Smooth muscle cell (in vitro differentiated cells): ENCODE measurements around the gene AP1B1. TPM values are rescaled to one million over a fixed set of nuclear protein-coding genes. Genes with fewer than 3 reads are reported as not detected.
"Not testable (repeated sequence)": the region's sequence is repeated elsewhere in the genome, so short reads cannot be mapped to it uniquely, and the experiment has no call there.

Source experiments
- DNase-seq: peaks from one replicate; lab custom pipeline; 2025; ENCODE audit not compliant: unreplicated experiment; lab: John Stamatoyannopoulos, UW
- H2AFZ ChIP-seq: fragments of 200-600 bp; sonication (generic); 2 replicates; pipeline ENCODE4 v1.6.0; 2016; ENCODE audit warnings: antibody characterized with exemption, low read depth, mild to moderate bottlenecking
- H3F3A ChIP-seq: fragments of 200-600 bp; sonication (generic); 2 replicates; pipeline ENCODE4 v1.6.0; 2017; ENCODE audit warnings: antibody characterized with exemption, low read depth
- H3K27ac ChIP-seq: fragments of 200-600 bp; sonication (generic); 2 replicates; pipeline ENCODE4 v1.5.1; 2016; ENCODE audit warnings: low read depth, mild to moderate bottlenecking
- H3K27me3 ChIP-seq: fragments of 200-600 bp; sonication (generic); 2 replicates; pipeline ENCODE4 v1.6.1; 2016; ENCODE audit warnings: low read depth, mild to moderate bottlenecking
- H3K36me3 ChIP-seq: fragments of 200-600 bp; sonication (generic); 2 replicates; pipeline ENCODE4 v1.5.1; 2016; ENCODE audit warnings: low read depth
- H3K4me1 ChIP-seq: fragments of 200-600 bp; sonication (generic); 2 replicates; pipeline ENCODE4 v1.5.1; 2016; ENCODE audit warnings: low read depth
- H3K4me2 ChIP-seq: fragments of 200-600 bp; sonication (generic); 2 replicates; pipeline ENCODE4 v1.6.0; 2016; ENCODE audit warnings: mild to moderate bottlenecking
- H3K4me3 ChIP-seq: fragments of 200-600 bp; sonication (generic); 2 replicates; pipeline ENCODE4 v1.5.1; 2016; ENCODE audit warnings: mild to moderate bottlenecking
- H3K79me2 ChIP-seq: fragments of 200-600 bp; sonication (generic); 2 replicates; pipeline ENCODE4 v1.6.0; 2016; ENCODE audit warnings: low read depth, mild to moderate bottlenecking
- H3K9ac ChIP-seq: fragments of 200-600 bp; sonication (generic); 2 replicates; pipeline ENCODE4 v1.6.0; 2016; ENCODE audit warnings: low read depth
- H3K9me3 ChIP-seq: fragments of 200-600 bp; sonication (generic); replicated peaks from 2 replicates; pipeline ENCODE4 v1.5.1; 2016; ENCODE audit warnings: low read depth
- H4K20me1 ChIP-seq: fragments of 200-600 bp; sonication (generic); 2 replicates; pipeline ENCODE4 v1.6.0; 2016; ENCODE audit warnings: low read depth
- CTCF ChIP-seq: fragments of 200-600 bp; sonication (generic); IDR thresholded peaks from 2 replicates; pipeline ENCODE4 v1.5.1; 2017; ENCODE audit warnings: borderline replicate concordance, mild to moderate bottlenecking, antibody characterized with exemption; ENCODE audit not compliant: insufficient read depth, poor library complexity, severe bottlenecking
- WGBS: methylation state at CpG from one replicate; pipeline ENCODE4 v1.1.7; 2016; ENCODE audit warnings: low lambda C conversion rate; 5-methylcytosine and 5-hydroxymethylcytosine counted together
- polyA plus RNA-seq: library from polyadenylated mRNA; unstranded; fragments of >200 nt; fragmentation: Nextera tagmentation; extraction: Ambion mirVana; gene quantifications from 2 replicates; pipeline ENCODE4 v1.2.1, GENCODE V29; 2016
- total RNA-seq: library from RNA; depleted of rRNA; stranded (reverse); fragments of >200 nt; gene quantifications from 2 replicates; pipeline ENCODE4 v1.2.3, GENCODE V29; 2014

Gene AP1B1
- total and polyA plus RNA-seq, 2 experiments from 2014 or later: 30.3 to 38.5 TPM

GRCh38 chr22:29433856-29434255 lies 45.5 kb upstream of the AP1B1 start:
- Histone ChIP-seq H3K4me2 (no peak overlapping the region), H3K9me3 (no peaks in the 10 kb centered on the region), H3K4me1 (no peaks in the 10 kb centered on the region), H3K4me3 (no peak overlapping the region), H4K20me1 (no peaks in the 10 kb centered on the region), H3K9ac (no peak overlapping the region), H3K27ac (no peak overlapping the region), H2AFZ (no peak overlapping the region), H3K27me3 (peaks cover 31% of the 10 kb centered on the region), H3F3A (no peaks in the 10 kb centered on the region), H3K36me3 (no peaks in the 10 kb centered on the region), H3K79me2 (no peaks in the 10 kb centered on the region)
- WGBS: 100% methylated on average over 3 of the region's 3 CpGs
- no peak for DNase-seq
- TF ChIP-seq CTCF: no peak

GRCh38 chr22:29431986-29432385 lies 43.6 kb upstream of the AP1B1 start:
- 40% methylated on average over 5 of the region's 5 CpGs for WGBS

GRCh38 chr22:29427176-29427760 lies 38.9 kb upstream of the AP1B1 start:
- no peak overlapping the region for H3K4me3 ChIP-seq
- H3K4me1 ChIP-seq: no peaks in the 10 kb centered on the region
- H3K9ac ChIP-seq: no peak overlapping the region
- no peaks in the 10 kb centered on the region for H3K36me3 ChIP-seq
- no peaks in the 10 kb centered on the region for H4K20me1 ChIP-seq
- WGBS: 83% methylated on average over 2 of the region's 2 CpGs
- H3K9me3 ChIP-seq: no peaks in the 10 kb centered on the region
- H3K4me2 ChIP-seq: no peak overlapping the region
- no peaks in the 10 kb centered on the region for H3F3A ChIP-seq
- H2AFZ ChIP-seq: no peak overlapping the region
- H3K27me3 ChIP-seq: peaks cover 34% of the 10 kb centered on the region
- no peak overlapping the region for H3K27ac ChIP-seq
- TF ChIP-seq CTCF: no peak
- H3K79me2 ChIP-seq: no peaks in the 10 kb centered on the region
- DNase-seq: no peak

More at GRCh38 chr22:29431986-29432385, 43.6 kb upstream of the AP1B1 start:
- no peaks in the 10 kb centered on the region for H4K20me1 ChIP-seq
- H3F3A ChIP-seq: no peaks in the 10 kb centered on the region
- H3K4me2 ChIP-seq: no peak overlapping the region
- peaks cover 42% of the 10 kb centered on the region for H3K27me3 ChIP-seq
- no peaks in the 10 kb centered on the region for H3K79me2 ChIP-seq
- no peak for TF ChIP-seq CTCF
- no peak overlapping the region for H3K9ac ChIP-seq
- no peaks in the 10 kb centered on the region for H3K9me3 ChIP-seq
- H2AFZ ChIP-seq: no peak overlapping the region
- H3K4me3 ChIP-seq: no peak overlapping the region
- no peaks in the 10 kb centered on the region for H3K36me3 ChIP-seq
- DNase-seq: no peak
- H3K4me1 ChIP-seq: no peaks in the 10 kb centered on the region
- no peak overlapping the region for H3K27ac ChIP-seq

GRCh38 chr22:29426476-29426875 lies 38.1 kb upstream of the AP1B1 start:
- H3K79me2 ChIP-seq: no peaks in the 10 kb centered on the region
- WGBS: 90% methylated on average over 7 of the region's 7 CpGs

GRCh38 chr22:29418704-29419103 lies 30.3 kb upstream of the AP1B1 start:
- not testable (repeated sequence) for H3K4me1 ChIP-seq, H3K9ac ChIP-seq, H3K9me3 ChIP-seq, H3F3A ChIP-seq, H3K4me2 ChIP-seq, H4K20me1 ChIP-seq, H3K79me2 ChIP-seq, H2AFZ ChIP-seq, H3K27me3 ChIP-seq, DNase-seq, H3K27ac ChIP-seq, H3K4me3 ChIP-seq, H3K36me3 ChIP-seq
- 73% methylated on average over 5 of the region's 5 CpGs for WGBS

More at GRCh38 chr22:29426476-29426875, 38.1 kb upstream of the AP1B1 start:
- Histone ChIP-seq H3K36me3 (no peaks in the 10 kb centered on the region), H3K27me3 (peaks cover 31% of the 10 kb centered on the region), H2AFZ (no peak overlapping the region), H3K4me2 (no peak overlapping the region), H3K9ac (no peak overlapping the region), H3K27ac (no peak overlapping the region), H3K9me3 (no peaks in the 10 kb centered on the region), H3F3A (no peaks in the 10 kb centered on the region), H4K20me1 (no peaks in the 10 kb centered on the region), H3K4me1 (no peaks in the 10 kb centered on the region), H3K4me3 (no peak overlapping the region)
- DNase-seq: no peak
- TF ChIP-seq CTCF: no peak
